Measurements from ENCODE around the gene MICOS13. TPM values are rescaled to one million over a fixed set of nuclear protein-coding genes. Genes with fewer than 3 reads are reported as not detected.
A peak's percentile ranks its signal among the peaks of the same experiment; 100 is the strongest.

MICOS13 gene
- total and polyA plus RNA-seq, 2 donors: 18.8 to 98.4 TPM

GRCh38 chr19:5654931-5655330, 25.4 kb downstream of the MICOS13 start:
- no peak overlapping the region for H3K27ac ChIP-seq (ENCODE audit: low read depth)
- H3K4me3 ChIP-seq (ENCODE audit: low read depth, low read length): no peak overlapping the region
- DNase-seq (ENCODE audit: extremely low spot score): no peak
- no peaks in the 10 kb centered on the region for H3K4me1 ChIP-seq (ENCODE audit: insufficient read depth)
- H3K36me3 ChIP-seq (ENCODE audit: insufficient read depth): peaks cover 9% of the 10 kb centered on the region
- WGBS: 94% methylated on average over 5 of the region's 5 CpGs

GRCh38 chr19:5652261-5652660, 28.1 kb downstream of the MICOS13 start:
- Histone ChIP-seq H3K4me3 (ENCODE audit: low read depth, low read length) (no peak overlapping the region), H3K27ac (ENCODE audit: low read depth) (no peak overlapping the region), H3K36me3 (ENCODE audit: insufficient read depth) (peaks cover 9% of the 10 kb centered on the region), H3K4me1 (ENCODE audit: insufficient read depth) (no peaks in the 10 kb centered on the region)
- 92% methylated on average over 10 of the region's 10 CpGs for WGBS
- DNase-seq (ENCODE audit: extremely low spot score): no peak

DNA sequence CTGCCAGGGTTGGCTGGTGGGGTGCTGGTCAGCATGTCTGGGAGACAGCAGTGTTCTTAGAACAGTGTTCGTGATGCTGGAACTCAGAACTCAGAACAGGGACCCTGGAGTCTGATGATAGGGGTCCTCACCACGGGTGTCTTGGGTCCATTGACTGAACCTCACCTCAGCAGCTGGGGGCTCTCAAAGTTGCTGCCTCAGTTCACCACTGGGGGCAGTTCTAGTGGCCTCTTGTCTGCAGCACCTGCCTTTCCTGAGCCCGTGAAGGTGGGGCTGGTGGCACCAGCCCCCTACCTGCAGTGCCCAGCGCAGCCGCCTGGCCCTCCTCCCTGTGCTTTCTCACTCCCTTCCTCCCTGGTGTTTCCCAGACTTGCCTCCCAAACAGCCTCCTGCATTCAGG, 29.0 kb downstream of the MICOS13 start:
- Histone ChIP-seq H3K27ac (ENCODE audit: low read depth) (no peak overlapping the region), H3K4me1 (ENCODE audit: insufficient read depth) (no peaks in the 10 kb centered on the region), H3K36me3 (ENCODE audit: insufficient read depth) (peaks cover 7% of the 10 kb centered on the region), H3K4me3 (ENCODE audit: low read depth, low read length) (no peak overlapping the region)
- 95% methylated on average over 5 of the region's 5 CpGs for WGBS
- DNase-seq (ENCODE audit: extremely low spot score): no peak

GRCh38 chr19:5648464-5648863, 31.9 kb downstream of the MICOS13 start:
- Histone ChIP-seq H3K4me3 (ENCODE audit: low read depth, low read length) (no peak overlapping the region), H3K27ac (ENCODE audit: low read depth) (no peak overlapping the region), H3K36me3 (ENCODE audit: insufficient read depth) (peaks cover 7% of the 10 kb centered on the region), H3K4me1 (ENCODE audit: insufficient read depth) (no peaks in the 10 kb centered on the region)
- DNase-seq (ENCODE audit: extremely low spot score): no peak
- WGBS: 96% methylated on average over 9 of the region's 11 CpGs

- Histone ChIP-seq H3K4me3 (ENCODE audit: low read depth, low read length) (no peak overlapping the region), H3K36me3 (ENCODE audit: insufficient read depth) (peaks cover 7% of the 10 kb centered on the region), H3K27ac (ENCODE audit: low read depth) (no peak overlapping the region), H3K4me1 (ENCODE audit: insufficient read depth) (no peaks in the 10 kb centered on the region)
- WGBS: 91% methylated on average over 4 of the region's 4 CpGs
- no peak for DNase-seq (ENCODE audit: extremely low spot score)
Measured at GRCh38 chr19:5646703-5647102, 33.6 kb downstream of the MICOS13 start.

GRCh38 chr19:5645409-5645808, 34.9 kb downstream of the MICOS13 start:
- Histone ChIP-seq H3K36me3 (ENCODE audit: insufficient read depth) (peaks cover 4% of the 10 kb centered on the region), H3K4me1 (ENCODE audit: insufficient read depth) (no peaks in the 10 kb centered on the region), H3K27ac (ENCODE audit: low read depth) (no peak overlapping the region), H3K4me3 (ENCODE audit: low read depth, low read length) (no peak overlapping the region)
- WGBS: 89% methylated on average over 5 of the region's 5 CpGs
- DNase-seq (ENCODE audit: extremely low spot score): no peak

- no peaks in the 10 kb centered on the region for H3K36me3 ChIP-seq (ENCODE audit: insufficient read depth)
- no peak for DNase-seq (ENCODE audit: extremely low spot score)
Measured at GRCh38 chr19:5644037-5644436, 36.3 kb downstream of the MICOS13 start.

DNA sequence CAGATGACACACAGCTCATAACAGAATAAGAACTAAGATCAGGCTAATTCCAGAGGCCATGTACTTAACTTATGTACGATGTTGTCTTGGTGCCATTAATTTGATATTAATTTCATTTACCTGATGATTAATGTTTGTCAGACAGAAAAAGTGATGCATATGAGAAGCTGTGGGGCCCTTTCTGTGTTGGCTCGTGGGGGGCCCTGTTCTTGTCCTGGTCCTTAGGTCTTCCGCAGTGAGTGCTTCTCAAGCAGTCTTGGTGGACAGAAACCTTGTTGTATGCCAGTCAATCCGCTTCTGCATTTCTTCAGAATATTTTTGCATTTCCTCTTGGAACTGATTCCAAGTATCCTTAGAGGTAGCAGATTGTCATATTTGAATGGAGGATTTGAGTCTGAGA, 37.3 kb downstream of the MICOS13 start:
- Histone ChIP-seq H3K36me3 (ENCODE audit: insufficient read depth) (no peaks in the 10 kb centered on the region), H3K4me3 (ENCODE audit: low read depth, low read length) (no peak overlapping the region), H3K4me1 (ENCODE audit: insufficient read depth) (no peaks in the 10 kb centered on the region), H3K27ac (ENCODE audit: low read depth) (no peak overlapping the region)
- 88% methylated on average over 4 of the region's 4 CpGs for WGBS
- DNase-seq (ENCODE audit: extremely low spot score): no peak

More at GRCh38 chr19:5644037-5644436, 36.3 kb downstream of the MICOS13 start:
- Histone ChIP-seq H3K4me1 (ENCODE audit: insufficient read depth) (no peaks in the 10 kb centered on the region), H3K4me3 (ENCODE audit: low read depth, low read length) (no peak overlapping the region), H3K27ac (ENCODE audit: low read depth) (no peak overlapping the region)
- 91% methylated on average over 2 of the region's 2 CpGs for WGBS

DNA sequence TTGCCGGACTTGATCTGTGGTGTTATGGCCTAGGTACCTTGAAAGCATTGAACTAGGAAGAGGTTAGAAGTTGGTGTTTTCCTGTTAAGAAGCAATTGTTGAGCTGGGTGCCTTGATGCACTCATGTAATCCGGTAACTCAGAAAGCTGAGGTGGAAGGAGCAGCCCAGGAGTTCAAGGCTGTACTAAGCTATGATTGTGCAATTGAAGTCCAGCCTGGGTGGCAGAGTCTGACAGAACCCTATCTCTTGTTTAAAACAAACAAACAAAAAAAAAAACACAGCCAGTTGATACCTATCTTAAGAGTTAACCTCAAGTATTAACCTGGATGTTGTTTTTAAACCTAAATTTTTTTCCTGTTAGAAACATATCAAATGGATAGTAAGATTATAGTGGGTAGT, 38.1 kb downstream of the MICOS13 start:
- 94% methylated on average over 2 of the region's 2 CpGs for WGBS
- no peaks in the 10 kb centered on the region for H3K36me3 ChIP-seq (ENCODE audit: insufficient read depth)
- no peak overlapping the region for H3K4me3 ChIP-seq (ENCODE audit: low read depth, low read length)
- H3K27ac ChIP-seq (ENCODE audit: low read depth): no peak overlapping the region
- no peaks in the 10 kb centered on the region for H3K4me1 ChIP-seq (ENCODE audit: insufficient read depth)
- DNase-seq (ENCODE audit: extremely low spot score): no peak

DNA sequence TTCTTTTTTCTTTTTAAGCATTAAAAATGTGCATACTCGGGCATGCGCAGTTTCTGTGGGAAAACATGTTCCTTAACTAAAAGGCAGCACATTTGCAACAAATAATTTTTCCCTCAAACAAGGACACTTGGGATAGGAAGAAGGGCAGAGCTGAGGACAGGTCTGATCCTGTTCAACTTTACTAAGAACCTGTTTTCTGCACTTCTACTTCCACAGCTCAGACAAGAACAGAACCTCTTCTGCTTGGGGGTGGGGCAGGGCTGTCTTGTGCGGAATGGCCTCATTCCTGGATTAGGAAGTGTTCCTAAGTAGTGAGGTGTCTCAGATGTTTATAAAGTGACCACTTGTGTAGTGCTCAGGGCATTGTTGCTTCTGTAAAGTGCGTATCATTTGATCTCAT, 39.1 kb downstream of the MICOS13 start:
- H3K4me1 ChIP-seq (ENCODE audit: insufficient read depth): no peaks in the 10 kb centered on the region
- DNase-seq (ENCODE audit: extremely low spot score): no peak
- H3K4me3 ChIP-seq (ENCODE audit: low read depth, low read length): no peak overlapping the region
- H3K36me3 ChIP-seq (ENCODE audit: insufficient read depth): no peaks in the 10 kb centered on the region
- WGBS: 85% methylated on average over 4 of the region's 4 CpGs
- no peak overlapping the region for H3K27ac ChIP-seq (ENCODE audit: low read depth)

DNA sequence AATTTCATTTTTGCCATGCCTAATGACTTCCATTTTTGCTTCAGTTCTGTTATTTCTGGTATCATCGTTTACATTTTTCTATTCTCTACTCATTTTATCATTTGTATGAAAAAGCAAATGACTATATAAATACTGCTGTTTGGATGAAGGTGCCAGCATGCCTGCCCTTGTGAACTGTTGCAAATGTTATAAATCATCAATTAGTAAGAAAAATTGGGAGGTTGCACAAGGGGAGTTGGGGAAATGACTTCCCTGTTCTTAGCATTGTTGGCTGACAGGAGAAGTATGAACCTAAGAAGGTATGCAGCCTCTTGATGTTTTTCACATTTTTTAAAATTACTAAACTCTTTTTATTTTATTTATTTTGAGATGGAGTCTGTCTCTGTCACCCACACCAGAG, 42.3 kb downstream of the MICOS13 start:
- H3K4me3 ChIP-seq (ENCODE audit: low read depth, low read length): no peak overlapping the region
- no peak for DNase-seq (ENCODE audit: extremely low spot score)
- WGBS: 50% methylated on average over 1 of the region's 1 CpG

GRCh38 chr19:5635427-5635826, 44.9 kb downstream of the MICOS13 start:
- 83% methylated on average over 6 of the region's 6 CpGs for WGBS
- Histone ChIP-seq H3K4me1 (ENCODE audit: insufficient read depth) (peaks cover 2% of the 10 kb centered on the region), H3K27ac (ENCODE audit: low read depth) (peak overlapping the region; percentile 5), H3K4me3 (ENCODE audit: low read depth, low read length) (no peak overlapping the region), H3K36me3 (ENCODE audit: insufficient read depth) (no peaks in the 10 kb centered on the region)
- no peak for DNase-seq (ENCODE audit: extremely low spot score)

More for the DNA sequence above, 42.3 kb downstream of the MICOS13 start:
- Histone ChIP-seq H3K4me1 (ENCODE audit: insufficient read depth) (peaks cover 2% of the 10 kb centered on the region), H3K27ac (ENCODE audit: low read depth) (no peak overlapping the region), H3K36me3 (ENCODE audit: insufficient read depth) (no peaks in the 10 kb centered on the region)

- 82% methylated on average over 5 of the region's 5 CpGs for whole genome bisulfite sequencing
Measured at GRCh38 chr19:5632657-5633056, 47.7 kb downstream of the MICOS13 start.

GRCh38 chr19:5632241-5632612, 48.1 kb downstream of the MICOS13 start:
- DNase-seq (ENCODE audit: extremely low spot score): no peak
- Histone ChIP-seq H3K36me3 (ENCODE audit: insufficient read depth) (no peaks in the 10 kb centered on the region), H3K4me1 (ENCODE audit: insufficient read depth) (peaks cover 2% of the 10 kb centered on the region), H3K27ac (ENCODE audit: low read depth) (peak overlapping the region; percentile 69), H3K4me3 (ENCODE audit: low read depth, low read length) (no peak overlapping the region)
- WGBS: 74% methylated on average over 4 of the region's 4 CpGs

More at GRCh38 chr19:5632657-5633056, 47.7 kb downstream of the MICOS13 start:
- Histone ChIP-seq H3K4me1 (ENCODE audit: insufficient read depth) (peaks cover 2% of the 10 kb centered on the region), H3K36me3 (ENCODE audit: insufficient read depth) (no peaks in the 10 kb centered on the region), H3K4me3 (ENCODE audit: low read depth, low read length) (no peak overlapping the region), H3K27ac (ENCODE audit: low read depth) (no peak overlapping the region)
- no peak for DNase-seq (ENCODE audit: extremely low spot score)

GRCh38 chr19:5631567-5632240, 48.6 kb downstream of the MICOS13 start:
- peaks cover 2% of the 10 kb centered on the region for H3K4me1 ChIP-seq (ENCODE audit: insufficient read depth)
- peak overlapping the region; percentile 69 for H3K27ac ChIP-seq (ENCODE audit: low read depth)
- DNase-seq (ENCODE audit: extremely low spot score): no peak
- no peaks in the 10 kb centered on the region for H3K36me3 ChIP-seq (ENCODE audit: insufficient read depth)
- no peak overlapping the region for H3K4me3 ChIP-seq (ENCODE audit: low read depth, low read length)
- WGBS: 66% methylated on average over 9 of the region's 9 CpGs
